GM23338 (cell line): ENCODE measurements around the gene CASTOR1. TPM values are rescaled to one million over a fixed set of nuclear protein-coding genes. Genes with fewer than 3 reads are reported as not detected.

ENCODE experiments used
- ATAC-seq: fragments of 200-7000 bp; cut with Tn5 transposase; 3 replicates; pipeline ENCODE4 v1.9.1; 2020
- DNase-seq: peaks from one replicate; pipeline ENCODE4 v3.0.0-alpha.2; 2015; ENCODE audit warnings: low spot score
- H2AFZ ChIP-seq: fragments of 200-600 bp; sonication (generic); 2 replicates; pipeline ENCODE4 v1.8.0; 2016; ENCODE audit warnings: antibody characterized with exemption, mild to moderate bottlenecking, moderate library complexity
- H3F3A ChIP-seq: fragments of 200-600 bp; sonication (generic); replicated peaks from 2 replicates; pipeline ENCODE4 v1.8.0; 2017; ENCODE audit warnings: antibody characterized with exemption, mixed run types, low read depth
- H3K27ac ChIP-seq: fragments of 200-600 bp; sonication (generic); 2 replicates; pipeline ENCODE4 v1.6.1; 2016; ENCODE audit warnings: low read depth
- H3K27me3 ChIP-seq: fragments of 200-600 bp; sonication (generic); 2 replicates; pipeline ENCODE4 v1.8.0; 2016; ENCODE audit warnings: mild to moderate bottlenecking, mixed run types, moderate library complexity; ENCODE audit not compliant: insufficient read depth
- H3K36me3 ChIP-seq: fragments of 200-600 bp; sonication (generic); 2 replicates; pipeline ENCODE4 v1.8.0; 2016; ENCODE audit warnings: mild to moderate bottlenecking; ENCODE audit not compliant: insufficient read depth
- H3K4me1 ChIP-seq: fragments of 200-600 bp; sonication (generic); 2 replicates; pipeline ENCODE4 v1.8.0; 2016; ENCODE audit warnings: mild to moderate bottlenecking, moderate library complexity; ENCODE audit not compliant: insufficient read depth
- H3K4me2 ChIP-seq: fragments of 200-600 bp; sonication (generic); 2 replicates; pipeline ENCODE4 v1.7.1; 2017; ENCODE audit warnings: mixed run types
- H3K4me3 ChIP-seq: fragments of 200-600 bp; sonication (generic); 2 replicates; pipeline ENCODE4 v1.6.1; 2016; ENCODE audit warnings: mixed run types
- H3K79me2 ChIP-seq: fragments of 200-600 bp; sonication (generic); replicated peaks from 2 replicates; pipeline ENCODE4 v1.8.0; 2017; ENCODE audit warnings: mild to moderate bottlenecking; ENCODE audit not compliant: insufficient read depth
- H3K9me2 ChIP-seq: fragments of 200-600 bp; sonication (generic); 2 replicates; pipeline ENCODE4 v1.8.0; 2017; ENCODE audit not compliant: insufficient read depth
- H4K20me1 ChIP-seq: fragments of 200-600 bp; sonication (generic); replicated peaks from 2 replicates; pipeline ENCODE4 v1.8.0; 2017; ENCODE audit warnings: mild to moderate bottlenecking; ENCODE audit not compliant: insufficient read depth
- H3K27ac Mint-ChIP-seq: 2 replicates; pipeline ENCODE4 v1.8.0; 2020; ENCODE audit warnings: inconsistent platforms, mild to moderate bottlenecking, moderate library complexity, mixed read lengths
- H3K27me3 Mint-ChIP-seq: 3 replicates; pipeline ENCODE4 v1.8.0; 2022; ENCODE audit warnings: low read depth, mild to moderate bottlenecking, moderate library complexity, mixed read lengths, inconsistent platforms; ENCODE audit not compliant: insufficient read depth, poor library complexity
- H3K36me3 Mint-ChIP-seq: 3 replicates; pipeline ENCODE4 v1.8.0; 2021; ENCODE audit warnings: low read depth, mild to moderate bottlenecking, inconsistent platforms, moderate library complexity, mixed read lengths
- H3K4me1 Mint-ChIP-seq: 3 replicates; pipeline ENCODE4 v1.8.0; 2020; ENCODE audit warnings: mild to moderate bottlenecking, inconsistent platforms, mixed read lengths
- H3K4me3 Mint-ChIP-seq: 3 replicates; pipeline ENCODE4 v1.8.0; 2021; ENCODE audit warnings: moderate library complexity, mild to moderate bottlenecking, inconsistent platforms, mixed read lengths
- H3K9me3 Mint-ChIP-seq: 3 replicates; pipeline ENCODE4 v1.8.0; 2020; ENCODE audit warnings: moderate library complexity, mild to moderate bottlenecking, inconsistent platforms, mixed read lengths
- CREB1 ChIP-seq: fragments of 250-450 bp; sonication (Bioruptor Pico); IDR thresholded peaks from 2 replicates; pipeline ENCODE4 v1.5.0; 2020; ENCODE audit warnings: low read depth, mild to moderate bottlenecking, moderate library complexity
- CTCF ChIP-seq, 2 experiments: fragments of 200-600 bp in 1 of 2; sonication (generic) in 1 of 2; conservative IDR thresholded peaks; 2 replicates each; pipeline versions ENCODE4 v1.5.1 to v1.6.1; 2016 to 2017; ENCODE audit warnings: antibody characterized with exemption in 2 of 2, low read depth in 2 of 2, mild to moderate bottlenecking in 2 of 2, moderate library complexity in 1 of 2
- ETS1 ChIP-seq: IDR thresholded peaks from 2 replicates; pipeline ENCODE4 v1.6.1; 2016; ENCODE audit warnings: antibody characterized with exemption
- EZH2 ChIP-seq: fragments of 200-600 bp; sonication (generic); IDR thresholded peaks from one replicate; pipeline ENCODE4 v1.8.0; 2017; ENCODE audit warnings: antibody characterized with exemption, mild to moderate bottlenecking, low read depth; ENCODE audit not compliant: unreplicated experiment
- JUNB ChIP-seq: IDR thresholded peaks from one replicate; pipeline ENCODE4 v1.6.1; 2016; ENCODE audit warnings: antibody characterized with exemption; ENCODE audit not compliant: unreplicated experiment
- NANOG ChIP-seq: IDR thresholded peaks from 2 replicates; pipeline ENCODE4 v1.6.1; 2016; ENCODE audit warnings: antibody characterized with exemption, borderline replicate concordance
- REST ChIP-seq: IDR thresholded peaks from one replicate; pipeline ENCODE4 v1.6.1; 2018; ENCODE audit warnings: antibody characterized with exemption; ENCODE audit not compliant: unreplicated experiment
- ZNF114 ChIP-seq: fragments of 250-450 bp; sonication (Bioruptor Pico); IDR thresholded peaks from 2 replicates; pipeline ENCODE4 v1.5.0; 2020; ENCODE audit warnings: mild to moderate bottlenecking, moderate library complexity
- ZNF462 ChIP-seq: fragments of 250-450 bp; sonication (Bioruptor Pico); IDR thresholded peaks from 2 replicates; pipeline ENCODE4 v1.5.0; 2020; ENCODE audit warnings: mild to moderate bottlenecking, moderate library complexity
- polyA plus RNA-seq: library from polyadenylated mRNA; unstranded; fragments of >200 nt; fragmentation: Nextera tagmentation; extraction: Ambion mirVana; gene quantifications from 2 replicates; pipeline ENCODE4 v1.2.1, GENCODE V29; 2016
- total RNA-seq: library from RNA; depleted of rRNA; stranded (reverse); fragments of >200 nt; shearing (Covaris generic); gene quantifications from 2 replicates; pipeline ENCODE4 v1.2.3, GENCODE V29; 2014

The CASTOR1 gene
- total and polyA plus RNA-seq, 2 experiments from 2014 or later = 11.3 to 23.2 TPM

GRCh38 chr22:30248484-30248883, 40.8 kb downstream of the CASTOR1 start:
- no peaks in the 10 kb centered on the region for H3K9me3 Mint-ChIP-seq
- TF ChIP-seq CTCF (conservative IDR thresholded peaks at IDR 0.05; ENCODE audit: low read depth in 2 of 2) (no peak), CREB1 (CRISPR knock-in tag) (no peak), ZNF114 (CRISPR knock-in tag) (no peak), ETS1 (no peak), ZNF462 (no peak), JUNB (no peak), EZH2 (no peak), REST (no peak), NANOG (no peak)
- Histone ChIP-seq H2AFZ (no peak overlapping the region), H3K4me1 (peaks cover 18% of the 10 kb centered on the region), H3K79me2 (no peaks in the 10 kb centered on the region), H3K27me3 (no peaks in the 10 kb centered on the region), H3K4me3 (no peak overlapping the region), H3K36me3 (no peaks in the 10 kb centered on the region), H3K9me2 (no peaks in the 10 kb centered on the region), H3K4me2 (no peak overlapping the region), H3K27ac (no peak overlapping the region), H4K20me1 (no peaks in the 10 kb centered on the region), H3F3A (no peaks in the 10 kb centered on the region)
- peaks cover 10% of the 10 kb centered on the region for H3K36me3 Mint-ChIP-seq
- peaks cover 41% of the 10 kb centered on the region for H3K4me1 Mint-ChIP-seq
- H3K27ac Mint-ChIP-seq = no peak overlapping the region
- H3K4me3 Mint-ChIP-seq = no peak overlapping the region
- DNase-seq (no peak), ATAC-seq (no peak)
- peaks cover 12% of the 10 kb centered on the region for H3K27me3 Mint-ChIP-seq
